Endothelial cell of umbilical vein (primary cell): Measurements from ENCODE around the gene TRABD. TPM values are rescaled to one million over a fixed set of nuclear protein-coding genes. Genes with fewer than 3 reads are reported as not detected.
A peak's percentile ranks its signal among the peaks of the same experiment; 100 is the strongest.

Experiments
- BruUV-seq: library from RNA; stranded (reverse); fragments of 400-500 nt; replicated peaks from 2 replicates; lab custom pipeline; 2021; lab: Mats Ljungman, UMichigan
- CTCF ChIA-PET: fragments of 300-600, 350-600 bp; sonication (Branson Sonifier 250); formaldehyde crosslinking; loops from one replicate; lab custom pipeline; 2021; ENCODE audit warnings: antibody characterized with exemption, inconsistent platforms; lab: Charles Lee
- POLR2A ChIA-PET: fragments of 300-600, 350-600 bp; sonication (Branson Sonifier 250); formaldehyde crosslinking; loops from one replicate; lab custom pipeline; 2021; ENCODE audit warnings: antibody characterized with exemption, inconsistent platforms; lab: Charles Lee
- DNase-seq: peaks from one replicate; pipeline ENCODE4 v3.0.0-alpha.2; 2011; ENCODE audit warnings: low read depth, low spot score
- FAIRE-seq: peaks from 2 replicates; lab custom pipeline; 2011; peaks lifted over from hg19 to GRCh38; lab: Jason Lieb, UNC
- H2AFZ ChIP-seq: 2 replicates; pipeline ENCODE4 v1.6.0; 2012; ENCODE audit warnings: low read depth, low read length, control low read depth, inconsistent platforms
- H3K27ac ChIP-seq: 2 replicates; pipeline ENCODE4 v1.5.1; 2011; ENCODE audit warnings: low read depth, mild to moderate bottlenecking, control low read depth, low read length, moderate library complexity; ENCODE audit not compliant: insufficient read depth
- H3K27me3 ChIP-seq, 2 experiments: 2 replicates each; pipeline versions ENCODE4 v1.6.0 to v1.6.1; 2011; ENCODE audit warnings: low read length in 2 of 2, mixed read lengths in 1 of 2; ENCODE audit not compliant: control insufficient read depth in 2 of 2, insufficient read depth in 2 of 2
- H3K36me3 ChIP-seq, 2 experiments: 2 replicates in 1 of 2; 3 replicates in 1 of 2; pipeline ENCODE4 v1.5.1; 2011; ENCODE audit warnings: low read length in 2 of 2, mild to moderate bottlenecking in 1 of 2, moderate library complexity in 1 of 2; ENCODE audit not compliant: control insufficient read depth in 2 of 2, insufficient read depth in 2 of 2; ENCODE audit errors: extremely low read depth in 1 of 2
- H3K4me1 ChIP-seq: 3 replicates; pipeline ENCODE4 v1.5.1; 2011; ENCODE audit warnings: mild to moderate bottlenecking, low read length; ENCODE audit not compliant: control insufficient read depth, insufficient read depth; ENCODE audit errors: extremely low read depth
- H3K4me2 ChIP-seq: 2 replicates; pipeline ENCODE4 v1.6.1; 2011; ENCODE audit warnings: low read length, control low read depth, mixed read lengths; ENCODE audit not compliant: insufficient read depth
- H3K4me3 ChIP-seq, 3 experiments: fragments of 200-600 bp in 1 of 3; sonication (generic), shearing (Covaris generic) in 1 of 3; replicated peaks in 1 of 3; 2 replicates each; pipeline ENCODE4 v1.5.1; 2011 to 2016; ENCODE audit warnings: control low read depth in 3 of 3, low read length in 3 of 3, mild to moderate bottlenecking in 2 of 3, inconsistent platforms in 1 of 3, low read depth in 1 of 3, moderate library complexity in 1 of 3; ENCODE audit not compliant: insufficient read depth in 1 of 3
- H3K79me2 ChIP-seq: 2 replicates; pipeline ENCODE4 v1.6.0; 2012; ENCODE audit warnings: low read length, inconsistent platforms; ENCODE audit not compliant: control insufficient read depth, insufficient read depth
- H3K9ac ChIP-seq: replicated peaks from 2 replicates; pipeline ENCODE3; 2011; ENCODE audit warnings: low read length, control low read depth; ENCODE audit not compliant: insufficient read depth; ENCODE audit errors: extremely low read depth
- H3K9me1 ChIP-seq: replicated peaks from 3 replicates; pipeline ENCODE4 v1.6.0; 2011; ENCODE audit warnings: mild to moderate bottlenecking, low read length; ENCODE audit not compliant: control insufficient read depth, insufficient read depth; ENCODE audit errors: extremely low read depth
- H3K9me3 ChIP-seq: replicated peaks from 2 replicates; pipeline ENCODE4 v1.5.1; 2012; ENCODE audit warnings: low read length, inconsistent platforms; ENCODE audit not compliant: control insufficient read depth, insufficient read depth
- H4K20me1 ChIP-seq: replicated peaks from 2 replicates; pipeline ENCODE3; 2011; ENCODE audit warnings: mild to moderate bottlenecking, low read length; ENCODE audit not compliant: control insufficient read depth, insufficient read depth; ENCODE audit errors: extremely low read depth
- EZH2 ChIP-seq: IDR thresholded peaks from 2 replicates; pipeline ENCODE4 v1.6.1; 2012; ENCODE audit warnings: borderline replicate concordance, low read depth, mild to moderate bottlenecking, moderate library complexity, low read length, inconsistent platforms; ENCODE audit not compliant: severe bottlenecking
- GATA2 ChIP-seq: IDR thresholded peaks from 2 replicates; pipeline ENCODE4 v1.7.0; 2011; ENCODE audit warnings: low read depth, mild to moderate bottlenecking, moderate library complexity, mixed read lengths, low read length; ENCODE audit not compliant: insufficient read length, insufficient read depth
- JUN ChIP-seq: IDR thresholded peaks from 2 replicates; pipeline ENCODE4 v1.6.1; 2011; ENCODE audit warnings: borderline replicate concordance, low read depth; ENCODE audit not compliant: insufficient read length, insufficient read depth
- MYC ChIP-seq: IDR thresholded peaks from one replicate; pipeline ENCODE4 v1.6.1; 2011; ENCODE audit warnings: mild to moderate bottlenecking, low read depth, low read length
- POLR2AphosphoS5 ChIP-seq: IDR thresholded peaks from 2 replicates; pipeline ENCODE4 v1.6.1; 2012; ENCODE audit warnings: low read depth, mild to moderate bottlenecking, control low read depth, low read length, moderate library complexity; ENCODE audit not compliant: insufficient read depth
- dilution Hi-C: fragments of 300-500 bp; cut with MboI; formaldehyde crosslinking; loops from one replicate; pipeline ENCODE4 v1.15.0; 2019; ENCODE audit warnings: low sequenced_read_pairs; ENCODE audit not compliant: extremely low pct_ligation_motif_present
- intact Hi-C: fragments of 100-400 bp; cut with micrococcal nuclease; formaldehyde crosslinking; loops from one replicate; pipeline ENCODE4 v1.10.0; 2022
- polyA plus RNA-seq, 4 experiments: library from polyadenylated mRNA; depleted of rRNA in 3 of 4; stranded (reverse) in 3 of 4; unstranded in 1 of 4; fragments of >200 nt; gene quantifications; 2 replicates each; pipeline versions ENCODE4 v1.2.1 to v1.2.3, GENCODE V29; 2011 to 2012; ENCODE audit warnings: missing spikeins in 1 of 4
- total RNA-seq: library from RNA; stranded (reverse); gene quantifications from 2 replicates; pipeline ENCODE4 v1.2.3, GENCODE V29; 2021
- TF ChIP-seq, protein P1 (sequence below): IDR thresholded peaks from 2 replicates; pipeline ENCODE4 v1.6.1; 2011; ENCODE audit not compliant: insufficient read depth, insufficient read length
- TF ChIP-seq, protein P2 (sequence below), 2 donors: IDR thresholded peaks; 1 replicate in 1 of 2; 2 replicates in 1 of 2; pipeline ENCODE4 v1.5.1; 2011; ENCODE audit warnings: low read length in 2 of 2, mild to moderate bottlenecking in 2 of 2, moderate library complexity in 2 of 2, control low read depth in 1 of 2, inconsistent platforms in 1 of 2, low read depth in 1 of 2; ENCODE audit not compliant: insufficient read depth in 1 of 2; ENCODE audit errors: extremely low read depth in 1 of 2

Gene TRABD
- total and polyA plus RNA-seq, 2 donors (not counting 3 experiments of a cell fraction or from before 2014, with no cell fraction given) = 46.8 to 48.4 TPM

DNA sequence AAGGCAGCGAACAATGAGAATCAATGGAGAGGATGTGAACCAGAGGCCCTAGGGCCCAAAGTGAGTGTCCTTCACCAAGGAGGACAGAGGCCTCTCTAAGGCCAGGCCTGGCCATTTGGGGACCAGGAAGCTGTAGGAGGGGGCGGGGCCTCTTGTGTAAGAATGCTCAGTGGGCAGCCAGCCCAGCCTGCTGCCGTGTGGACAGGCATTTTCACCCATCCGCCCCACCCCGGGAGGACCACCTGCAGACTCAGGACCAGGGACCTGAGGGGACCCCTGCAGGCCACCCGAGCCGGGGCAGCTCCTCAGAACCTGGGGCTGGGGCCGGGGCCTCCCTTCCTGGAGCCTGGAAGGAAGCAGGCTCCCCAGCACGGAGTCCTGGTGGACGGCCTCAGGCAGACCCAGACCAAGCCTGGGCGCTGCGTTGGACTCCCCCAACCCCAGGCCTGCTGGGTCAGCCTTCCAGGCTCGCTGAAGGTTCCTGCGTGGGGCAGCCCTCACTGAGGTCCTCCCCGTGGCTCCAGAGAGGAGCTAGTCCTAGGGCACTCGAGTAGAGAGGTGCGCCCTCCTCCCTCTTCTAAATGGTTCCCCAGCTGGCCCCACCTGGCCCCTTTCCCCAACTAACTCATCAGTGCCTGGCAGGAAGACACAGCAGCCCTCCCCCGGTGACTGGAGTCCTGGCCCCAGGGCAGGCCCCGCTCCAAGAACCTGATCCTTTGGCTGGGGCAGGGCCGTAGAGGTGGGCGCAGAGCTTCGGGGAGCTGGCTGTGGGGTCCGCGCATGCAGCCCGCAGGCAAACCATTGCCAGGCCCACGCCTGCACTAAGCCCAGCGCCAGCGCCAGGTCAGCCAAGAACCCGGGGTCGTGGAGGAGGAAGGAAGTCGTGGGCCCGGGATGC lies 1.5 kb upstream of the TRABD start:
- intact Hi-C loops (no loop called here), dilution Hi-C loops (no loop called here)
- H3K27me3 ChIP-seq = no peaks in the 10 kb centered on the region
- H3K9ac ChIP-seq = no peak overlapping the region
- TF ChIP-seq, protein P1, sequence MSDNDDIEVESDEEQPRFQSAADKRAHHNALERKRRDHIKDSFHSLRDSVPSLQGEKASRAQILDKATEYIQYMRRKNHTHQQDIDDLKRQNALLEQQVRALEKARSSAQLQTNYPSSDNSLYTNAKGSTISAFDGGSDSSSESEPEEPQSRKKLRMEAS = no peak
- TF ChIP-seq POLR2AphosphoS5 (no peak), EZH2 (no peak), GATA2 (no peak), JUN (no peak), MYC (no peak)
- TF ChIP-seq, protein P2, sequence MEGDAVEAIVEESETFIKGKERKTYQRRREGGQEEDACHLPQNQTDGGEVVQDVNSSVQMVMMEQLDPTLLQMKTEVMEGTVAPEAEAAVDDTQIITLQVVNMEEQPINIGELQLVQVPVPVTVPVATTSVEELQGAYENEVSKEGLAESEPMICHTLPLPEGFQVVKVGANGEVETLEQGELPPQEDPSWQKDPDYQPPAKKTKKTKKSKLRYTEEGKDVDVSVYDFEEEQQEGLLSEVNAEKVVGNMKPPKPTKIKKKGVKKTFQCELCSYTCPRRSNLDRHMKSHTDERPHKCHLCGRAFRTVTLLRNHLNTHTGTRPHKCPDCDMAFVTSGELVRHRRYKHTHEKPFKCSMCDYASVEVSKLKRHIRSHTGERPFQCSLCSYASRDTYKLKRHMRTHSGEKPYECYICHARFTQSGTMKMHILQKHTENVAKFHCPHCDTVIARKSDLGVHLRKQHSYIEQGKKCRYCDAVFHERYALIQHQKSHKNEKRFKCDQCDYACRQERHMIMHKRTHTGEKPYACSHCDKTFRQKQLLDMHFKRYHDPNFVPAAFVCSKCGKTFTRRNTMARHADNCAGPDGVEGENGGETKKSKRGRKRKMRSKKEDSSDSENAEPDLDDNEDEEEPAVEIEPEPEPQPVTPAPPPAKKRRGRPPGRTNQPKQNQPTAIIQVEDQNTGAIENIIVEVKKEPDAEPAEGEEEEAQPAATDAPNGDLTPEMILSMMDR (IDR thresholded peaks at IDR 0.05; ENCODE audit: extremely low read depth in 1 of 2, insufficient read depth in 1 of 2, low read depth in 1 of 2, low read length in 2 of 2) = no peak
- H3K4me2 ChIP-seq = no peak overlapping the region
- H3K9me1 ChIP-seq = no peaks in the 10 kb centered on the region
- no peak overlapping the region for H3K4me3 ChIP-seq
- ChIA-PET CTCF (interaction anchor here (1.2 kb wide), 2 partner anchors 35 to 154 kb away, joined by 5 to 6 read pairs; no protein-coding TSS in a partner anchor), POLR2A (no interaction called here)
- H2AFZ ChIP-seq = peak overlapping the region; percentile 92
- FAIRE-seq (no peak), DNase-seq (no peak)
- H3K79me2 ChIP-seq = peaks cover 32% of the 10 kb centered on the region
- H3K27ac ChIP-seq = no peak overlapping the region
- BruUV-seq = no TSS peak
- H3K36me3 ChIP-seq = no peaks in the 10 kb centered on the region
- peaks cover 19% of the 10 kb centered on the region for H3K4me1 ChIP-seq
- no peaks in the 10 kb centered on the region for H4K20me1 ChIP-seq
- H3K9me3 ChIP-seq = no peaks in the 10 kb centered on the region
